Loucy (cell line): Measurements from ENCODE around the gene BEND7.

Source experiments
- H2AFZ ChIP-seq: fragments of 200-600 bp; sonication (generic); 2 replicates; pipeline ENCODE4 v1.6.0; 2016; ENCODE audit warnings: antibody characterized with exemption, mild to moderate bottlenecking, low read length, moderate library complexity
- H3F3A ChIP-seq: fragments of 200-600 bp; 2 replicates; pipeline ENCODE4 v1.6.0; 2016; ENCODE audit warnings: antibody characterized with exemption, low read depth, mild to moderate bottlenecking
- H3K27me3 ChIP-seq: fragments of 200-600 bp; sonication (generic); 2 replicates; pipeline ENCODE4 v1.6.1; 2014; ENCODE audit warnings: low read length, mild to moderate bottlenecking; ENCODE audit not compliant: insufficient read depth, poor library complexity, severe bottlenecking
- H3K36me3 ChIP-seq: fragments of 200-600 bp; sonication (generic); 2 replicates; pipeline ENCODE4 v1.6.1; 2016; ENCODE audit warnings: low read length; ENCODE audit not compliant: insufficient read depth
- H3K4me1 ChIP-seq: fragments of 200-600 bp; sonication (generic); 2 replicates; pipeline ENCODE4 v1.5.1; 2014; ENCODE audit warnings: low read length, mild to moderate bottlenecking; ENCODE audit not compliant: insufficient read depth, poor library complexity, severe bottlenecking
- H3K4me2 ChIP-seq: fragments of 200-600 bp; sonication (generic); 2 replicates; pipeline ENCODE4 v1.6.0; 2014; ENCODE audit warnings: antibody characterized with exemption, low read length, low read depth, mild to moderate bottlenecking; ENCODE audit not compliant: poor library complexity, severe bottlenecking
- H3K4me3 ChIP-seq: fragments of 200-600 bp; sonication (generic); 2 replicates; pipeline ENCODE4 v1.5.1; 2014; ENCODE audit warnings: low read length, mild to moderate bottlenecking, mixed read lengths; ENCODE audit not compliant: poor library complexity, severe bottlenecking
- H3K79me2 ChIP-seq: fragments of 200-600 bp; sonication (generic); 2 replicates; pipeline ENCODE4 v1.6.1; 2014; ENCODE audit warnings: low read length; ENCODE audit not compliant: insufficient read depth
- H3K9ac ChIP-seq: fragments of 200-600 bp; sonication (generic); 2 replicates; pipeline ENCODE4 v1.6.0; 2014; ENCODE audit warnings: mild to moderate bottlenecking, low read depth, low read length, moderate library complexity; ENCODE audit not compliant: poor library complexity, severe bottlenecking
- H3K9me2 ChIP-seq: fragments of 200-600 bp; sonication (generic); replicated peaks from 2 replicates; pipeline ENCODE4 v1.6.1; 2016; ENCODE audit warnings: low read depth, low read length, mixed read lengths
- H3K9me3 ChIP-seq: fragments of 200-600 bp; sonication (generic); 2 replicates; pipeline ENCODE4 v1.6.1; 2014; ENCODE audit warnings: mild to moderate bottlenecking, antibody characterized with exemption, low read length, low read depth; ENCODE audit not compliant: insufficient read depth
- H4K20me1 ChIP-seq: fragments of 200-600 bp; sonication (generic); 2 replicates; pipeline ENCODE4 v1.6.0; 2014; ENCODE audit warnings: antibody characterized with exemption, low read length, mild to moderate bottlenecking; ENCODE audit not compliant: insufficient read depth, poor library complexity, severe bottlenecking
- CTCF ChIP-seq: fragments of 200-600 bp; sonication (generic); conservative IDR thresholded peaks from 2 replicates; pipeline ENCODE4 v1.5.1; 2014; ENCODE audit warnings: mild to moderate bottlenecking, antibody characterized with exemption, low read length
- EZH2phosphoT487 ChIP-seq: fragments of 200-600 bp; IDR thresholded peaks from 2 replicates; pipeline ENCODE4 v1.6.1; 2018; ENCODE audit warnings: antibody characterized with exemption, mild to moderate bottlenecking, moderate library complexity, borderline replicate concordance

Gene BEND7

GRCh38 chr10:13535346-13535745 is 6.5 kb upstream of the BEND7 start:
- Histone ChIP-seq H3K9ac (no peak overlapping the region), H3K4me2 (no peak overlapping the region), H3K9me2 (no peaks in the 10 kb centered on the region), H3K79me2 (no peaks in the 10 kb centered on the region), H3K27me3 (no peaks in the 10 kb centered on the region), H3K4me3 (no peak overlapping the region), H3K9me3 (no peaks in the 10 kb centered on the region), H2AFZ (no peak overlapping the region), H3K36me3 (no peaks in the 10 kb centered on the region), H4K20me1 (no peaks in the 10 kb centered on the region), H3F3A (no peaks in the 10 kb centered on the region), H3K4me1 (no peaks in the 10 kb centered on the region)
- TF ChIP-seq EZH2phosphoT487 (no peak), CTCF (no peak)

- Histone ChIP-seq H2AFZ (no peak overlapping the region), H3K4me2 (no peak overlapping the region), H3K4me1 (no peaks in the 10 kb centered on the region), H3K79me2 (no peaks in the 10 kb centered on the region), H3K4me3 (no peak overlapping the region), H3F3A (no peaks in the 10 kb centered on the region), H3K9me3 (no peaks in the 10 kb centered on the region), H3K9me2 (no peaks in the 10 kb centered on the region), H3K9ac (no peak overlapping the region), H4K20me1 (no peaks in the 10 kb centered on the region), H3K36me3 (no peaks in the 10 kb centered on the region), H3K27me3 (no peaks in the 10 kb centered on the region)
- TF ChIP-seq CTCF (no peak), EZH2phosphoT487 (no peak)
Observed at GRCh38 chr10:13529714-13529973, 830 bp upstream of the BEND7 start.

GRCh38 chr10:13528123-13528874 is 515 bp downstream of the BEND7 start:
- no peaks in the 10 kb centered on the region for H3K9me2 ChIP-seq
- no peaks in the 10 kb centered on the region for H3F3A ChIP-seq
- no peak overlapping the region for H2AFZ ChIP-seq
- no peak for TF ChIP-seq CTCF
- no peak for TF ChIP-seq EZH2phosphoT487
- no peak overlapping the region for H3K4me2 ChIP-seq
- H3K36me3 ChIP-seq, result no peaks in the 10 kb centered on the region
- H3K9me3 ChIP-seq, result no peaks in the 10 kb centered on the region
- no peak overlapping the region for H3K9ac ChIP-seq
- H3K4me1 ChIP-seq, result no peaks in the 10 kb centered on the region
- H3K79me2 ChIP-seq, result no peaks in the 10 kb centered on the region
- no peaks in the 10 kb centered on the region for H4K20me1 ChIP-seq
- H3K27me3 ChIP-seq, result no peaks in the 10 kb centered on the region
- H3K4me3 ChIP-seq, result no peak overlapping the region
